Duodenal mucosa (tissue), 2 donors: ENCODE data around the gene MYLK.

Source experiments
- H3K27ac ChIP-seq: one replicate; pipeline ENCODE4 v1.7.0; 2013; ENCODE audit warnings: low read depth, low read length
- H3K27me3 ChIP-seq, 2 donors: one replicate each; pipeline ENCODE4 v1.7.0; 2013; ENCODE audit warnings: low read length in 2 of 2, control low read depth in 1 of 2; ENCODE audit not compliant: insufficient read depth in 2 of 2, control insufficient read depth in 1 of 2
- H3K36me3 ChIP-seq, 2 donors: one replicate each; pipeline ENCODE4 v1.7.0; 2013; ENCODE audit warnings: low read length in 2 of 2, control low read depth in 1 of 2; ENCODE audit not compliant: insufficient read depth in 2 of 2, control insufficient read depth in 1 of 2
- H3K4me1 ChIP-seq, 2 donors: one replicate each; pipeline ENCODE4 v1.7.0; 2013; ENCODE audit warnings: low read length in 2 of 2, control low read depth in 1 of 2; ENCODE audit not compliant: insufficient read depth in 2 of 2, control insufficient read depth in 1 of 2
- H3K4me3 ChIP-seq, 2 donors: one replicate each; pipeline ENCODE4 v1.7.0; 2013; ENCODE audit warnings: low read length in 2 of 2, low read depth in 1 of 2
- H3K9ac ChIP-seq, 2 donors: one replicate each; pipeline ENCODE4 v1.7.0; 2013; ENCODE audit warnings: low read length in 2 of 2, low read depth in 1 of 2
- H3K9me3 ChIP-seq, 2 donors: one replicate each; pipeline ENCODE4 v1.7.0; 2013; ENCODE audit warnings: low read length in 2 of 2, control low read depth in 1 of 2; ENCODE audit not compliant: control insufficient read depth in 1 of 2

Gene MYLK

DNA sequence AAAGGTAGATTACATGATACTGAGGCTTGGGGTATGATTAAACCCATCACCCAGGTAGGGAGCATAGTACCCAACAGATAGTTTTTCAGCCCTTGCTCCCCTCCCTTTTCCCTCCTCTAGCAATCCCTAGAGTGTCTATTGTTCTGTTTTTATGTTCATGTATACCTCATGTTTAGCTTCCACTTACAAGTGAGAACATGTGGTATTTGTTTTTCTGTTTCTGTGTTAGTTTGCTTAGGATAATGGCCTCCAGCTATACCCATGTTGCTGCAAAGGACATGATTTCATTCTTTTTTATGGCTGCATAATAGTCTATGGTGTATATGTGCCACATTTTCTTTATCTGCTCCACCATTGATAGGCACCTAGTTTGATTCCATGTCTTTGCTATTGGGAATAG lies 82.7 kb downstream of the MYLK start:
- H3K9ac ChIP-seq: no peak overlapping the region

DNA sequence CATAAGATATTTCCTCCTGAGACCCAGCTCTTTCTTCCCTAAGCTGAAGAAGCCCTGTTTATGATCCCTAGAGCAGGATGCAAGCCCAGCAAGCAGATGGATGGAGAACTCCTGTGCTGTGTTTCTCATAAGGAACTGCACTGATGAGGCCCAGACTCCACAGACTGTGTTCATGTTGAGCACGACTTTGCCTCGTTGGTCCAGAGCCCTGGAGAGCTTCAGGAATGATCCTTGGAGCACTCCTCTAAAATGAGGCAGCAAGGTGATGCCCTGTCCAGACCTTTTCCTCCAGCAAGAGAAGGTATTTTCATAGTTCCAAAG lies 83.8 kb downstream of the MYLK start:
- Histone ChIP-seq H3K27ac (no peak overlapping the region), H3K9ac (no peak overlapping the region), H3K4me3 (no peak overlapping the region)

More for the DNA sequence above, 82.7 kb downstream of the MYLK start:
- Histone ChIP-seq H3K4me3 (no peak overlapping the region), H3K9me3 (no peaks in the 10 kb centered on the region), H3K36me3 (no peaks in the 10 kb centered on the region), H3K27ac (no peak overlapping the region), H3K27me3 (no peaks in the 10 kb centered on the region), H3K4me1 (peaks cover 4 to 5% of the 10 kb centered on the region in 2 donors)

DNA sequence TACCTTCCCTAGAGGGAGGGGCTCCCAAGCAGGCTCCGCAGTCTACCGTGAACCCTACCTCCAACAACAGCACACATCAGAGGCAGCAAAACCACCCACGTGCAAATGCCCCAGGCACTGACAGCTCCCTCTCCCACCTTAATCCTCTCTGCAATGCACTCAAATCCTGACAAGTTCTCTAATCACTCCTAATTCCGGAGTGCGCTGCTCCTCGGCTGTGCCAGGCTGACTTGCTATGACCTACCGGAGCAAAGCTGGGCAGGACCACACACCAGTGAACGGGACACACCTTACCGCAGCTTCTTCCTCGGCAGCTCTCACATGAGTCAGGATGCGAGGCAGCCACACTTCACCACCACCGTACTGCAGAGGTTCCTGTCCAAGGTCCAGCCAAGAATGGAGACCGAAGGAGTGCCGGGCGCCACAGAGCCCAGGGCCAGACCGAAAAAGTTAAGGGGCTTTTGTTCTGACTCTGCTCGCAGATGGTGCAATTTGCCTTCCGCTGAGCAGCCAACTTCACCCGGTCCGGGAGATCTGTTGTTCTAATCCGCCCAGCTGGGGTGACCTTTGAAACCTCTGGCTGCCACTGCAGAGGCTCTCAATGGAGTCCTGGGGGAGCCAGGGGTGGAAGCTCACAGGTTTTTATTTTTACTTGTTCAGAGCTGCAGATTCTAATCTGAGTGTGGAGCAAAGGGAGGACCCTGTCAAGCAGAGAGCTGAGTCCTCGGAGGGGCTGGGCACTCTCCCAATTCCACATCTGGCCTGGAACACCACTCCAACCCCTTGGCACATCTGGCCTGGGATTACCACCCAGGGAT lies 84.4 kb downstream of the MYLK start:
- H3K9me3 ChIP-seq: no peaks in the 10 kb centered on the region
- peak overlapping the region; percentile 27 to 50 for H3K4me3 ChIP-seq
- no peaks in the 10 kb centered on the region for H3K36me3 ChIP-seq
- H3K4me1 ChIP-seq: peaks cover 4 to 5% of the 10 kb centered on the region in 2 donors
- H3K9ac ChIP-seq: no peak overlapping the region
- H3K27me3 ChIP-seq: no peaks in the 10 kb centered on the region
- H3K27ac ChIP-seq: no peak overlapping the region

More for the DNA sequence above, 83.8 kb downstream of the MYLK start:
- Histone ChIP-seq H3K9me3 (no peaks in the 10 kb centered on the region), H3K36me3 (no peaks in the 10 kb centered on the region), H3K4me1 (peaks cover 4 to 5% of the 10 kb centered on the region in 2 donors), H3K27me3 (no peaks in the 10 kb centered on the region)

DNA sequence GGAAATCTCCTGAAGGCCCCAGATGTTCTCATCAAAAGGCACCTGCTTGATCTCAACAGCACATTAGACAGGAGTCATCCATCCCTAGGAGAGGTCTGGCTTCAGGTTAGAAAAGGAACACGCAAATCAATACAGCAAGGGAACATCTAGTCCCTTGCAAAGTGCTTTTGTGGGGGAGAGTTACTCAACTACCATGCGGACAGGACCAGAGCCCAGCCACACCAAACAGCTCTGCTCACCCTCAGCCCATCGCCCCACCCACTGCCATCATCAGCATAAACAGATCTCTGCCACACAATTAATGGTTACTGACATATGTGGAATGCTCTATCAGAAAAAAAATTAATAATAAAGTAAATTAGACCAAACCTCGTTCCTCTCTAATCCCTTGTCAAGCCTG lies 85.6 kb downstream of the MYLK start:
- Histone ChIP-seq H3K27ac (no peak overlapping the region), H3K36me3 (no peaks in the 10 kb centered on the region), H3K27me3 (no peaks in the 10 kb centered on the region), H3K4me1 (peaks cover 4 to 5% of the 10 kb centered on the region in 2 donors), H3K4me3 (no peak overlapping the region), H3K9me3 (no peaks in the 10 kb centered on the region), H3K9ac (no peak overlapping the region)

DNA sequence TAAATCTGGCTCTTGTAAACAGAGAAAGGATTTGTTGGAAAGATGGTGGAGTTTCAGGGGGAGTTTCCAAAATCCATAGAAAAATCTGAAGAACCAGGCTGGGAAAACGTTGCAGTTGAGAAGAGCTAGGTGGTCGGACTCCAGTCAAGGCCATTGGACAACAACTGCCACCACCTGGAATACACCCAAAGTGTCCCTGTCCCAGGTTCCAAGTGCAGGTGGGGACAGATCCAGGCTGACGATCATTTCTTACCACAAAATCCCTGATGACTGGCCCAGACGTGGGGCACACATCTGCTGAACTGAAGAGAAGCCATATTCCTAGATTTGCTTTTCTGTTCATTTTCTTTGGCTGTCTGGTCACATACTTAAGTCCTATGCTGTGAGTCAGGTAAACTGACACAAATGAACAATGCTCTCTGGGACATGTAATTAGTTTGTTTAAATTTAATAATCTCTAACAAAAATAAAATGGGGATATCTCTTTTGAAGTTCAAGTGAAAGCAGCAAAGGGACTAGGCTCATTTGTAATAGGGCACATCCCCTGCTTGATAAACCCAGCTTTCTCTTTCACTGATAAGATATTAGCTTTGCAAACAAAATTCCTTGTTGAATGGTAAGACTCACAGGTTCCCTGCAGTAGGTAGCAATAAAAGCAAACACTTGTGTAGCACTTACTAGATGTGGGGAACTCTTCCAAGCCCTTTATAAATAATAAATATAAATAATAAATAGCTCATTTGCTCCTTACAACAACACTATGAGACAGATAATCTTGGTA lies 88.5 kb downstream of the MYLK start:
- no peaks in the 10 kb centered on the region for H3K36me3 ChIP-seq
- no peak overlapping the region for H3K9ac ChIP-seq
- no peaks in the 10 kb centered on the region for H3K9me3 ChIP-seq
- H3K4me3 ChIP-seq: no peak overlapping the region
- H3K27me3 ChIP-seq: no peaks in the 10 kb centered on the region
- peaks cover 4 to 5% of the 10 kb centered on the region in 2 donors for H3K4me1 ChIP-seq
- H3K27ac ChIP-seq: no peak overlapping the region

DNA sequence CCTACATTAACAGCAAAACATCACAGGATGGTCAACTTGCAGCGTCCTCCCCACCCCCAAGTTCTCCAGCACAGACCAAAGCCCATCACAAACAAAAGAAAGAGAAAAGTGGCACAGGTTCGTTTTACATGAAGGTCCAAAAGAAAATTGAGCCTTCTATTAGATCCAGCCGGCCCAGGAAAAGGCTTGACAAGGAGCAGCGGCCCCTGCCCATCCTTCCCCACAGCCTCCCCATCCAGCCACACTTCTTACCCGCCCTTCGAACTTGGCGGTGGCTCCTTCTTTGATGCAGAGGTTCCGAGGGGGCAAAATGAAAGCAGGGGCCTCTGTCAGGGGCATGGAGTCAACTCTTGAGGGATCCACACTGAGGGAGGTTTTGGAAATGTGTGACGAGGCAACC lies 90.7 kb downstream of the MYLK start:
- Histone ChIP-seq H3K4me1 (no peaks in the 10 kb centered on the region), H3K27ac (no peak overlapping the region), H3K27me3 (no peaks in the 10 kb centered on the region)

DNA sequence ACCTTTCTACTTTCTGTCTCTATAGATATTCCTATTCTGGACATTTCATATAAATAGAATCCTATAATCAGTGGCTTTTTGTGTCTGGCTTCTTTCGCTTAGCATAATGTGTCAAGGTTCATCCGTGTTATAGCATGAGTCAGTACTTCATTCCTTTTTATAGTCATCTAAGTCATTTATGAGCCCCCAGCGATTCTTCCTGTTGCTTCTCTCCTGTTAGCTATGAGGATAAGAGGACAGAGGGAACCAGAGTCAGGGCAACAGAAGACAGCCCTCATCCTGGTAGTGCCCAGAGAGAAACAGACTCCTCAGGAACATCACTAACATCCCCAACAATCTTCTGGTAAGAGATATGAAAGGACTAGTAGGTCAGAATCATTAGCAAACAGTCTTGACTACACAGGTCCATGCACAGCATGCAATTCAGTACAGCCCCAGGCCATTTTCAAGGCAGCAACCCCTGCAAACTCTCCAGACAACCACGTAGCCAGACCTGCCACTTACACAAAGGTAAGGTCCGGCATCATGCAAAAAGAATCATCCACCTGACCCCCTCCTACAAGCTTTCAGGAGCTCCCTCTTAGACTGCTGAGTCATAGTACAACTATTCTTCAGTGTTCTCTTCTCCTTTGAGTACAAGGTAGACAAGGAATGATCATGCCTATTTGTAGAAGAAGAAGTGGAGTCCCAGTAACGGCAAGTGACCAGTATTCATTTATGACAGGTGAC lies 91.5 kb downstream of the MYLK start:
- Histone ChIP-seq H3K27me3 (no peaks in the 10 kb centered on the region), H3K4me3 (no peak overlapping the region), H3K9ac (no peak overlapping the region), H3K27ac (no peak overlapping the region), H3K4me1 (no peaks in the 10 kb centered on the region), H3K36me3 (no peaks in the 10 kb centered on the region), H3K9me3 (no peaks in the 10 kb centered on the region)

More for the DNA sequence above, 90.7 kb downstream of the MYLK start:
- no peak overlapping the region for H3K9ac ChIP-seq
- no peaks in the 10 kb centered on the region for H3K9me3 ChIP-seq
- H3K36me3 ChIP-seq: no peaks in the 10 kb centered on the region
- H3K4me3 ChIP-seq: no peak overlapping the region

DNA sequence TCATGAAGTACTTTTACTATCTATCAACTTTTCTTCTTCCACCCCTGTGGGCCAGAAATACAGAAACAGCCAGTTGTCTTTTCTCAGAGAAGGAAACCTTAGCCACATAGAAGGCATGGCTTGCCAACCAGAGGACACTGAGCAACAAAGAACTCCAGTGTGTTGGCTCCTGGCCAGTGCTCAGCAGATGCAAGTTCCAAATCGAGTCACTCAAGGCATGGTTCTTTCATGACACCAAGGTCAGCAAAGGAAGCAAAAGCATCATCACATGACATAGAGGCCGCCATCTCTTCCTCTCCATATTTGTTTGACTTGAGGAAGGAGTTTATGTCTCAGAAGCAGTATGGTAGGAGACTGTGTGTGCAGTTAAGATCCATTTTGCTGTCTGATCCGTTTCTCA lies 92.2 kb downstream of the MYLK start:
- no peaks in the 10 kb centered on the region for H3K9me3 ChIP-seq
- no peak overlapping the region for H3K9ac ChIP-seq
- H3K4me1 ChIP-seq: no peaks in the 10 kb centered on the region
- no peak overlapping the region for H3K4me3 ChIP-seq
- no peak overlapping the region for H3K27ac ChIP-seq
- no peaks in the 10 kb centered on the region for H3K27me3 ChIP-seq
- H3K36me3 ChIP-seq: no peaks in the 10 kb centered on the region

DNA sequence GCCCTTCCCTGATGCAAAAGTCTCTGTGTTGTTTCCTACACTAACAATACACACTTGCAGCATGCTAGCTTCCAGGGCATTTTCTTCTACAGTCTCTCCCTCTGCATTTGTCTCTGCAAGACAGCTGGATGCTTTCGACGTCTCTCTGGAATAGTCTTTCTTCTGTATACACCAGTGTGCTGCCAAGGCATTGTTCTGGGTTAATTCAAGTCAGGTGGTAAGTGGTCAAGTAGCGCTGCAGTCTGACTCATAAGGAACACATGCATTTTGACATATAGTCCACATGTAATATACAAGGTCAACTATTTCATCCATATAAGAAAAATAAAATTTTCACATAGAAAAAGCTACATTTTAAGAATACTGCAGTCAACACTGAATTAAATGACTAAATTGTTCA lies 92.7 kb downstream of the MYLK start:
- no peak overlapping the region for H3K27ac ChIP-seq
- no peaks in the 10 kb centered on the region for H3K4me1 ChIP-seq
- H3K4me3 ChIP-seq: no peak overlapping the region
- H3K27me3 ChIP-seq: no peaks in the 10 kb centered on the region
- H3K9me3 ChIP-seq: no peaks in the 10 kb centered on the region
- no peaks in the 10 kb centered on the region for H3K36me3 ChIP-seq
- H3K9ac ChIP-seq: no peak overlapping the region

DNA sequence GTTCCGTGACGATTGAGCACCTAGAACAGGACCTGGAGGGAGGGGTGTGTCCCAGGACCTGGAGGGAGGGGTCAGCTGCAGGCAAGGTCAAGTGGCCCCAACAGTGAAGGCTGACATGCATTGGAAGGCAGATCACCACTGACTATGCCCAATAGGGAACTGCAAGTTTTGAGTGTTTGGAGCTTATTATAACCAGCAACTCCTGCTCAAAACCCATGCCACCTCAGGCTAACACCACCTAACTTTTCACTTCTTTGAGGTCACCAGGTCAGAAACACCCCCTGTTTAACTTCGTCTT lies 93.1 kb downstream of the MYLK start:
- Histone ChIP-seq H3K4me1 (no peaks in the 10 kb centered on the region), H3K36me3 (no peaks in the 10 kb centered on the region), H3K4me3 (no peak overlapping the region), H3K27me3 (no peaks in the 10 kb centered on the region), H3K27ac (no peak overlapping the region), H3K9me3 (no peaks in the 10 kb centered on the region), H3K9ac (no peak overlapping the region)
